NCI-H2029 (cell line): ENCODE results near the gene CCDC91.
"Not testable (repeated sequence)": the region's sequence is repeated elsewhere in the genome, so short reads cannot be mapped to it uniquely, and the experiment has no call there.

Experiments
- DNase-seq: peaks from one replicate; lab custom pipeline; 2025; lab: John Stamatoyannopoulos, UW

CCDC91 gene

DNA sequence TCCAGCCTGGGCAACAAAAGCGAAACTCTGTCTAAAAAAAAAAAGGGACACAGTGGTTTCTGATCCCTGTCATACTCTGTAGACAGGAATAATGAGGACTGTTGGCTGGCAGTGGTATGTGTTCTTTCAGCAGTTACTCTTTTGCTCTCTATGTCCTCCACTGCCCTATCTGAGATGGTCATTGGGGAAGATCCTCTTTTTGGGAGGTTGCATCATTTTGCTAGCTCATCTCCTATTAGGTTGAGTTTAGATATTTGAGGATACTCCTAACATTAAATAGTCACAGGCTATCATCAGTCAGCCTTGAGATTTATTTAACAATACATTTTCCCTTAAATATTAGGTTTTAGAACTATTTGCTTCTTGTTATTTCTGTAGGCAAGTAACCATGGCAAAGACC, 5.9 kb upstream of the CCDC91 start:
- no peak for DNase-seq

DNA sequence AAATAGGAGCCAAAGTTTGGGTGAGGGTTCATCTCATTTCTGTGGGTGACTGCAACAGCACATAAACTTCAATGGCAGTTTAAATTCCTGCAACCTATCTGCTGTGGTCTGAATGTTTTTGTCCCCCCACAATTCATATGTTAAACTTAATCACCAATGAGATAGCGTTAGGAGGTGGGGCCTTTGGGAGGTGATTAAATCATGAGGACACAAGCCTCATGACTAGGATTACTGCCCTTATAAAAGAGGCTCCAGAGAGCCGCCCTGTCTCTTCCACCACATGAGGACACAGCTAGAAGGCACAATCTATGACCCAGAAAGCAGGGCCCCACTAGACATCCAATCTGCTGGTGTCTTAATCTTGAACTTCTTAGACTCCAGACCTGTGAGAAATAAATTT, 3.8 kb upstream of the CCDC91 start:
- DNase-seq = no peak

DNA sequence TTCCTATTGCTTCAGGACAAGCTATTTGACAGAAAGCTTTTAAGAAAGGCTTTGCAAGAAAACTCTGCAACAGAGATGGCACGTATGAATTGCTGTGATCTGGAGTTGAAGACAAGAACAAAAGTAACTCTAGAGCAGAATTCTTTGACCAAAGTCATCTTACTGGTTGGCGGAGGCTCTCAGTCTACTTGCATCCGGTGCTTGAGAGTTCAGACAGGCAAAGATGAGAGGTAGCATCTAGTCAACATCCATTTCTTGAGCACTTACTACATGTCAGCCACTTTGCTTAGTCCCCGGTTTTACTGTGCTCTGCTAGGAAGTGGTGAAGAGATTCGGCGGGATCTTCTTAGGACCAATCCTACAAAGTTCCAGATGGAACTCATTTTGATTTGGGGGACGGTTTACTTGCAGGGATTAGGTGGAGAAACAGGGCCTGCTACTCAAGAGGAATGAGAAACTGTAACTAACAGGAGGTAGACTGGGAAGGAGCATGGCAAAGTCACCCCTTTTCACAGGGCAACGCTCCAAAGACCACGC, 404 bp upstream of the CCDC91 start:
- DNase-seq = no peak

DNA sequence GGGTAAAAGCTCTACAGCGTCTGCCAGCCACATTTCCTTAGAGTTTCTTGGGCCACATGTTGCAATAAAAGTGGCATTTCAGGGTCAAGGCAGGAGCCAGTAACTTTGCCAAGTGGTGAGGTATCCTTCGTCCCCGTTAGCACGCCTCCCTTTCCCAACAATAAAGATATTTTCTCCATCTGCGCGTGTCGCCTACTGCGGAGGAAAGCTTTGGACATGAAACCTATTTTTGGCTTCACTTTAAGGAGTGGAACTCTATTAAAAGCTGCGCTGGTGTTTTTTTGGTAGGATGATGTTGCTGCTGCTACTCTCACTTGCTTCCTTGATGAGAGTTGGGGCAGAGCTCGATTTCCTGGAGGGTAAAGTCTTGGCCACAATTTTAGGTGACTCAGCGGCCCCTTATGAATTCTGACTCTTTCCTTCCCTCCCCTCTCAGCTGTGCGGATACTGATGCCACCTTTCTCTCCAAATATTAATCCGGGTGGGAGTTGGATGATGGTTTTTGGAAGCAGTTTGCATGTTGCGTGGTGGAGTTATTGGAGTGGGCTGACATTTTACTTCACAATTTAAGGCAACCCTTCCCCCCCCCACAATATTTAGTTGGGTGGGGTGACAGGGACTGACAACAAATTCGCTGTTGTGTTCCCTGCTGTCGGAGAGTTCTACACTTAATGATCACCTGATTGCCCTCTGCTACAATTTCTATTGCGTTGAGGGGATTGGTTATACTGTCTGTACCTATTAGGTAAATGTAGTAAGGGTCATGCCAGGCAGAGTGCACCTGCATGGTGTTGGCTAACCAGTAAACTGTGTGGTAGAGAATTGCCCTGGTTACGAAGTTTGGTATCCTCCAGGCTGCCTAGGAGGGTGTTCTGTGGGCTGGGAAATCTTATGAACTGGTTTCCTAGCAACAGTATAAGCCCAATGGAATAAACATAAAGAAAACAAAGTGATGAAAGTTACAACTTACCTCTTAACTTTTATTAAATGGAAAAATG, 1.1 kb downstream of the CCDC91 start:
- no peak for DNase-seq

DNA sequence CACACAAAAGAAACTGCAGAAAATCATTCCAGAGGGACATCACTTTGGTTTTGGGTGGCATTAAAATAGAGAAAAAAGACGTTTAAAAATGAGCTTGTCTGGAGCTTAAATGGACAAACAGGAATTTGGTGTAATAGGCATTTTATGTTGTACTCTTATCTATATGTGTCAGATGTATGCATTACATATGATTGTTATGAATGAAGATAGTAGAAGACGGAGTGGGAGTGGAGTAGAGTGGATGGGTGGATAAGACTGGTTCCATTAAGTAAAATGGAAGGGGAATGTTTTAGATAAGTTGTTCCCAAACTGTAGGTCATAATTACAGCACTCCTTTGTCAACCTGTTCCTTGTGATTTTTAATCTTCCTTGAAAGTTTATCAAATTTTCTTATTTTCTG, 1.9 kb downstream of the CCDC91 start:
- DNase-seq = no peak

DNA sequence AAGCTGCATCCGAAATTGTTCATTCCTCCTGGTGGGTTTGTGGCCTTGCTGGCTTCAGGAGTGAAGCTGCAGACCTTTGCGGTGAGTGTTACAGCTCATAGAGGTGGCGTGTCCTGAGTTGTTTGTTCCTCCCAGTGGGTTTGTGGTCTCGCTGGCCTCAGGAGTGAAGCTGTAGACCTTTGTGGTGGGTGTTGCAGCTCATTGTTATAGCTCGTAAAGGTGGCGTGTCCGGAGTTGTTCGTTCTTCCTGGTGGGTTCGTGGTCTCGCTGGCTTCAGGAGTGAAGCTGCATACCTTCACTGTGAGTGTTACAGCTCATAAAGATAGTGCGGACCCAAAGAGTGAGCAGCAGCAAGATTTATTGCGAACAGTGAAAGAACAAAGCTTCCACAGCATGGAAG, 4.4 kb downstream of the CCDC91 start:
- DNase-seq = not testable (repeated sequence)

DNA sequence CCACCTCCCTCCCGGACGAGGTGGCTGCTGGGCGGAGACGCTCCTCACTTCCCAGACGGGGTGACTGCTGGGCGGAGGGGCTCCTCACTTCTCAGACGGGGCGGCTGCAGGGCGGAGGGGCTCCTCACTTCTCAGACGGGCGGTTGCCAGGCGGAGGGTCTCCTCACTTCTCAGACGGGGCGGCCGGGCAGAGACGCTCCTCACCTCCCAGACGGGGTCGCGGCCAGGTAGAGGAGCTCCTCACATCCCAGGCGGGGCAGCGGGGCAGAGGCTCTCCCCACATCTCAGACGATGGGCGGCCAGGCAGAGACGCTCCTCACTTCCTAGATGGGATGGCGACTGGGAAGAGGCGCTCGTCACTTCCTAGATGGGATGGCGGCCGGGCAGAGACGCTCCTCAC, 10.9 kb downstream of the CCDC91 start:
- DNase-seq = not testable (repeated sequence)

DNA sequence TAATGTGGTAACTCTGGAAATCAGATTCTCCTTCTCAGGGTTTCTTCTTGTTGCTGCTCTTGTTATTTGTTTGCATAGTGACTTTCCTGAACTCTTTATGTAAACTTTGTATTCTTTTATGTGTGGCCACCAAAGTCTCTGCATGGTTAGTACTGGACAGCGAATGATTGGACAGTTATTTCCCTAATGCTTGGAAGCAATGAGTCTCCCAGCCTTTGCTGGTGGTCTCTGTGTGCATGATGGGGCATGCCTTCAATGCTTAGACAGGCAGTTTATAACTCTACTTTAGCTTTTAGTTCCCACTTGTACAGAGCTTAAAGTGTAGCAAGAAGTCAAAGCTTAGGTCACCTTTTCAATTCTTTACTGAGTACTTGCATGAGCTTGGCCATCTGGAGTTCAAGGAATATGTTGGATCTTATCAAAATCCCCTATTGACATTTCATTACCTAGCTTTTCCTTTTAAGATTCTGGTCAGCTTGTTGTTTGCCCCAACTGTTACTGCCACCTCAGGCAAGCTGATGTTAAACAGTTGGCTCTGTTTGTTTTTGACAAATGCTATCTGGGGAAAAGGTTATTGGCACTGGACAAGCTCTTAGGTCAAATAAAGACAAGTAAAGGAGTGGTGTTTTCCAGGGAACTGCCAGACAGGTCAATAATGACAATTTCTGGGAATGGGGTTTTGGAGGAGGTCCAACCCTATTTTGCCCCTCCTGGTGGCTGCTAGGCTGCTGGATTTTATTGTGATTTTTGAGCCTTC, 12.3 kb downstream of the CCDC91 start:
- no peak for DNase-seq

DNA sequence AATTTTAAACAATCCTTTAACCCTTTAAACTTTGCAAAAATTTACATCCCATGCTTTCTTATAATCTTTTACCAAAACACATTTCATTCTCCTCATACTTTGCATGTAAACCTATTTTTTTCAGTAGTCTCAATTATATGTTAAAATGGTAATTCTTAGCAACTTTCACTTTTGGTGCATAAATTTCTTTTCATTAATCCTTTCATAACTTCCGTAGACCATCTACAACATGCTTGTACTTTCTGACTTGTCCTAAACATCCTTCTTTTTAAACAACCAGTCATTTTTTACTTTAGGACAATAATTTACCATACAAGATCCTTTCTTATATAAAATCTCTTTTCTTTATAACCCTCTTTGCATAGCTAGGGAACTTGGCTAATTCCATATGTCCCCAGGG, 19.5 kb downstream of the CCDC91 start:
- DNase-seq = no peak

DNA sequence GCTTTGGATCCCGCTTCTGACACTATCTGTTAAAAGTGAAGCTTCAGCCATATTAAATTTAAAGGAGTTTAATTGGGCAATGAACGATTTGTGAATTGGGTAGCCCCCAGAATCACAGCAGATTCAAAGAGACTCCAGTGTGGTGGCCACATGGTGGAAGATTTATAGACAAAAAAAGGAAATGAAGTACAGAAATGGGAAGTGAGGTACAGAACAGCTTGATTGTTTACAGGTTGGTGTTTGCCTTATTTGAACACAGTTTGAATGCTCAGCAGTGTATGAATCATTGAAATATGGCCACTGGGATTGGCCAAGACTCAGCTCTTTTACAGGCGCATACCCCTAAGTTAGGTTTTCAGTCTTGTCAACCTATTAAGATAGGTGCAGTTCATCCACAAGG, 21.9 kb downstream of the CCDC91 start:
- DNase-seq = no peak

DNA sequence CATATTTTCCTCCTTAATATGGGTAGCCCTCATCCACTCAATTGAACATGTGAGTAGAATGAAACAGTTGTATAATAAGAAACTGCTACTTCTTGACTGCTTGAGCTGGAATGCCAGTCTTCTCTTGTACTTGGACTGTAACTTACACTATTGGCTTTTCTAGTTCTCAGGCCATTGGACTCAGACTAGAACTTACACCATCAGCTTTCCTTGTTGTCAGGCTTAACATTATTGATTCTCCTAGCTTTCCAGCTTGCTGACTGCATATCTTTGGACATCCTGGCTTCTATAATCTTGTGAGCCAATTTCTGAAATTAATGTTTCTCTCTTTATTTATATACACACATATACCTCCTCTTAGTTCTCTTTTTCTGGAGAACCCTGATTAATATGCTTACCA, 24.8 kb downstream of the CCDC91 start:
- no peak for DNase-seq

DNA sequence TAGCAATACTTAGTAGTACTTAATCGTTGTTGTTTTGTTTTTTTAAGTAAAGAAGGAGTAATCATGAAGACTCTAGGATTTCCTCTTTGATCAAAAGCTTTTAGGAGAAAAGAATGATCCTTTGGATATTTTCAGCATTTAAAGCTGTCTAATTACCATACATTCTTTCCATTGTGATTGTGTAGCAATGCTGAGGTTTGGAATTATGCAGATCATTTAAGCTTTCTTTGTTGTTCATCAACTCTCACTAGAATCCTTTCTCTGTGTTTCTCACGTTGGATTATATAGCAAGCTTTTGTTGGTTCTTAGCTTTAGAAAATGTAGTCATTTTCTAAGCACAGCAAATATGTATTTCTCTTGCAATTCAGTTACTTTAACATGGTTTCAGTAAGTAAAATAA, 25.8 kb downstream of the CCDC91 start:
- no peak for DNase-seq

DNA sequence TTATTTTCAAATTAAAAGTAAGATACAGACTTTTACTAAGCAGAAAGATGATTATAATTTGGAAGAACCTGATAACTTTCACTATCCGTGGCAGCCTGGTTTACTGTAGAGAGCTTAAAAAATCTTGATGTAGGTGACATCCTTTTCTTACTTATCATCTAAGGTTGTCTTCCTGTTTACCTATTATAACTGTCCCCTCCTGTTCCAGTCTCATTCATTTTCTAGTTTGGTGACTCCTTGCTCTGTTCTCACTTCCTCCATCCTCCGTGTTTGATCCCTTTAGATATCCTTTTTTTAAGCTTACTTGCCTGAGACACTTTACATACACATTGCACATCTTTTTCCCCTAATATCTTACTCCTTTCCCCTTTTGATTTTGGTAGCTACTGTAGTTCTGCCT, 27.5 kb downstream of the CCDC91 start:
- DNase-seq = no peak

DNA sequence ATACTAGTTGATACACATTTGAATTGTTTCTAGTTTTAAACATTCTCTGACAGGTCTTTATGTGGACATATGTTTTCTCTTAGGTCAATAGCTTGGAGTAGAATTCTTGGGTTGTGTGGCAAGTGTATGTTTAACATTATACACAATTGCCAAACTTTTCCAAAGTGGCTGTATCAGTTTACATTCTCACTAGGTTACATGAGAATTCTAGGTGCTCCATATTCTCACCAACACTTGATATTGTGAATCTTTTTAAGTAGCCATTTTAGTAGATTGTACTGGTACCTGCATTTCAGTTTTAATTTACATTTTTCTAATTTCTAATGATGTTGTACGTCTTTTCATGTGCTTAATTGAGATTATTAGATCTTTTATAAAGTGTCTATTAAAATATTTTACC, 28.6 kb downstream of the CCDC91 start:
- DNase-seq = no peak

DNA sequence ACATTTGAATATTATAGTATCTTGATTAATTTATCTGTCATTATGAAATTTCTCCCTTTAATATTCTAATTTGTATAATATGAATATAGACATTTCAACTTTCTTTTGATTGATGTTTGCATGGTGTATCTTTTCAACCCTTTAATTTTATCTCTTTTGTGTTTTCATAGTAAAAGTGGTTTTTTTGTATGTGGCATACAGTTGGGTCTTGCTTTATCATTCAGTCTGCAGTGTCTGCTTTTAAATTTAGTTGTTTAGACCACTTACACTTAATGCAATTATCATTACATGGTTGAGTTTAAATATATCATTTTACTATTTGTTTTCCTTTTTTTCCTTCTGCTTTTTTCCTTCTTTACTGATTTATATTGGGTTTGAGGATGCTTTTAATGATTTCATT, 29.6 kb downstream of the CCDC91 start:
- no peak for DNase-seq

DNA sequence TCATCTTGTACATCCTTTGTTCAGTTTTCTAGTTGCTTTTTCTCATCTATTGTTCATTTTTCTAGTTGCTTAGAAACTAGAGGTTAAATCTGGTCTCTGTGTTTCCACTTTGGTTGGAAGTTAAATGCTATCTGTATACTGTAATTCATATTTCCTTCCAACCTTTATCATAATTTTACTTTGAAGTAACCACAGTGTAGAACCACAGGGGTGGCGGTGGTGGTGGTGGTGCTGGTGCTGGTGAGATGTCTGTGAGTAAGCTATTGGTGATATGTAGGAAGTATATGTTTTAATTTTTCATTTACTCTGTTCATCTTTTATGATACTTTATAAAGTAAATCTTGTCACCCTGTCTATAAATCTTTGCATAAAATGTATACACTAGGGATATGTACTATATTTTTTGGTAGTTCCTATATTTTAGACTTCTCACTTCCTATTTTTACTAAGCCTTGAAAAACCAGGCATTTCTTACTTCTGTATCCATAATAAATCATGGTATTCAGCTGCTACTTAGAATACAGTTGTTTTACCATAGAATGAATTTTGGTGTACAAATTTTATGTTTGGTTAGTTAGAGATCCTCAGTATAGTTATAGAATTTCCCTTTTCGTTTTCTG, 31.9 kb downstream of the CCDC91 start:
- DNase-seq = no peak

DNA sequence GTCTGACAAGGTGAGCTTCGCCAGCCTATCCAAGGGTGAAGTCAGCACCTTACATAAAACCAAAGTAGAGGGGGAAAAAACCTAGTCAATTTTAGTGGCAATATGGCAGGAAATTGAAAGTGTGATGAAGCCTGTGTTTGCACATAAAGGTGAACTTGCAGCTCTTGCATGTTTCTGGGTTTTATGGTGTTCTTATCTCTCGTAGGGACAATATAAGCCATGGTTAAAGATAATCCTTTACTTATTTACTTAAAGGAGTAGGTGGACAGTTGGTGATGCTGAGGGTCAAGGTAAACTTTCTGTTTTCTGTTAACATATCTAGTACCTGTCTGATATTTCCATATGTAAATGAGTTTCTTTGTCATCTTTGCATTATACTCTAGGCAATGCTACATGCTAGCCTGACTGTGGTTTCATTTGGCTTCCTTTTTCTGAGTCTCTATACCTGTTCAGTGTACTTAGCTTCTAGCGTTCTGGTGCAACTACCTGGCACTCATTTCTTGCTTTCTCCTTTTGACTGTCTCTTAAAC, 32.8 kb downstream of the CCDC91 start:
- no peak for DNase-seq

DNA sequence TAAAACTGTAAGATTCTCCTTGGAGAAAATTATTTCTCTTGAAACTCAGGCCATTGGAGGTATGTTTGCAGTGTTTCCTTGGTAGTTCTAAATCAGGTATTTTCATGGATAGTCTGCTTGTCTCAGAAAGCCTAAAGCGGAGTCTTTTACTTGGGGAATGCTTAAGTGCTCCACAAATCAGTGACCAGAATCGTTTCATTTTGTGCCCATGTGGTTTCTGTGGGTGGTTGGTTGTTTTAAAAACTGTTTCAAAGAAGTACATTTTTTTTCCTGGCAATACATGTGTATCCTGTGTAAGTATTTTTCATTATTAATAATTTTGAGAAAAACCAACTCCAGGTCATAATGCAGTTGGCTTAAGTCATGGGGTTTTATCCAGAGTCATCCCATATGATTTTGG, 33.6 kb downstream of the CCDC91 start:
- DNase-seq = no peak

DNA sequence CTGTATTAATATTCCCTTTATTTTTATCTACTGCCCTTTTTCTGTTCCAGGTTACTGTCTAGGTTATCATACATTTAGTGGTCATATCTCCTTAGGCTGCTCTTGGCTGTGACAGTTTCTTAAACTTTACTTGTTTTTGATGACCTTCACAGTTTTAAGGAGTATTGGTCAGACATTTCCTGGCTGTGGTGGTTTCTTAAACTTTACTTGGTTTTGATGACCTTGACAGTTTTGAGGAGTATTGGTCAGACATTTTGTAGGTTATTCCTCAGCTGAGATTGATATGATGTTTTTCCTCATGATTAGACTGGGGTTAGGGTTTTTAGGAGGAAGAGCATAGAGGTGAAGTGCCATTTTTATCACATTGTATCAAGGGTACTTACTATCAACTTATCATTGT, 36.4 kb downstream of the CCDC91 start:
- no peak for DNase-seq

DNA sequence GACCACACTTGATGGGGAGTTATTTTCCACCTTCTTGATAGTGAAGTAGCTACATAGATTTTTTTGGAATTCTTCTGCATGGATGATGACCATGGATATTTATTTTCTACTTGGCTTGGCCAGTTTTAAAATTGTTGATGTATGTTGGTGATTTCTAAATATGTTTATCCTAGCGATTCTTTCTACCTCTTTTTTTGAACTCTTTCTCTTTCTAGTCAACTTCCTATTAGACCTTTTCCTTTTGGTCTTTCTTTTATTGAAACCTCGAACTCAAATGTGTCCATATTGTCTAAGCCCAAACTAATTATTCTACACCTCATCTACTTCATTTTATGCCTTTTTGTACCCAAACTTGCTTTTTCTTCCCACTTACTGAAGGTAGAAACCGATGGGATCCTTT, 37.0 kb downstream of the CCDC91 start:
- DNase-seq = no peak

DNA sequence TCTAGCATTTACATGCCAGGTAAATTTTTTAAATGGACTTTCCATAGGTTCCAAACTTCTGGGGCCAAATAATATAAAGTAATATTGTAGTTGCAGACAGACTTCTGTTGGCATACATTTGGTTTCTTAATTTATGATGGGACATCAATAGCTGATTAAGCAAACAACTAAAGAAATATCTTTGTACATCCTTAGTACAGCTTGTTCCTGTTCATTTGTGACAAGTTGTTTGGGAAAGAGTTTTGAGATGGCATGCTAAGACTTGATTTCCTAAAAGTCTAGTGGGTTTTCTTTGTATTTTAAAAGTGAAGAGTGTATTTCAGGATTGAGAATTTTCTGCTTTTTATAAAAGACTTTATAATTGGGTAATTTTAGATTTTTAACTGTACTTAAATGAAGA, 41.0 kb downstream of the CCDC91 start:
- no peak for DNase-seq

DNA sequence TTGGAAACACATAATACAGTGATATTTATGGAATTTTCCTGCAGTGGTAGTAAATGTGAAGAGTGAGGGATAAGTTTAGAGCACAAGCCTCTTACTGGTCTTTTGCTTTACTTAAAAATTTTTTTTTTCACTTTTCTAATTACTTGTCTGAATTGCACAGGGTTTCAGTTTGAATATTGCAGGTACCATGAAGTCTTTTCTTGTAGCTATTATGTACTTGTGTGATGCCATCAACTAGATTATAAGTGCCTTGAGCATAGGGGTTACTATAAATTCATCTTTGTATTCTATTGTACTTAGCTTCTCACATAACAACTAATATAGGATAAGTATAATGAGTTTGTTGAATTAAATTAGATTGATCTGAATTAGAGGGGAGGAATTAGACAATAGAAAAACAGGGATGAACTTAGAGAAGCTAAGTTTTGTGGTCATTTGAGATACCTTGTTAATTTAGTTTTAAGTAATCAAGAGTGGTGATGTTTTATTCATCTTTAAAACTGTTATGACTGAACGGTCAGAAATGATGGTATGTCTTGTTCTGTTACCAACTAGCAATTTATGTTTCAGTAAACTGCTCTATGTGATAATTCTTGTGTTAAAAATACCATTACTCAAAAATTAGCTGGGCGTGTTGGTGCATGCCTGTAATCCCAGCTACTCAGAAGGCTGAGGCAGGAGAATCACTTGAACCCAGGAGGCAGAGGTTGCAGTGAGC, 42.1 kb downstream of the CCDC91 start:
- no peak for DNase-seq
